ENCODE data around the gene DPPA2.
A peak's percentile ranks its signal among the peaks of the same experiment; 100 is the strongest.
"Not testable (repeated sequence)": the region's sequence is repeated elsewhere in the genome, so short reads cannot be mapped to it uniquely, and the experiment has no call there.

DPPA2 gene

DNA sequence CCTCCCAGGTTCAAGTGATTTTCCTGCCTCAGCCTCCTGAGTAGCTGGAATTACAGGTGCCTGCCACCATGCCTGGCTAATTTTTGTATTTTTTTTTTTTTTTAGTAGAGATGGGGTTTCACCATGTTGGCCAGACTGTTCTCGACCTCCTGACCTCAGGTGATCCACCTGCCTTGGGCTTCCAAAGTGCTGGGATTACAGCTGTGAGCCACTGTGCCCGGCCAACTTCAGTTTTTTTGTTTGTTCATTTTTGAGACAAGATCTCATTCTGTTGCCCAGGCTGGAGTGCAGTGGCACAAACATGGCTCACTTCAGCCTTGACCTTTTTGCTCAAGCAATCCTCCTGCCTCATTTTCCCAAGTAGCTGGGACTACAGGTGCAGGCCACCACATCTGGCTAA is 42.5 kb upstream of the DPPA2 start:
- H4K91ac ChIP-seq (ENCODE audit: low read length); H2BK12ac ChIP-seq (ENCODE audit: low read length in 2 of 2); H2BK120ac ChIP-seq (ENCODE audit: low read depth, low read length); H3K9ac ChIP-seq (ENCODE audit: low read length); H3K36me3 ChIP-seq (ENCODE audit: control insufficient read depth in 1 of 2, insufficient read depth in 2 of 2, low read depth in 1 of 2, low read length in 2 of 2); H3K14ac ChIP-seq (ENCODE audit: low read length in 2 of 2); H4K8ac ChIP-seq (ENCODE audit: low read length); H2AFZ ChIP-seq (ENCODE audit: low read depth, low read length); H3K4me2 ChIP-seq (ENCODE audit: low read length, poor library complexity, severe bottlenecking); H3K18ac ChIP-seq (ENCODE audit: low read depth in 1 of 2, low read length in 2 of 2); H3K4me3 ChIP-seq (ENCODE audit: insufficient read depth in 1 of 2, low read depth in 1 of 2, low read length in 2 of 2); H3K27ac ChIP-seq (ENCODE audit: low read length, poor library complexity, severe bottlenecking); H3K79me1 ChIP-seq (replicated peaks; ENCODE audit: low read length, poor library complexity, severe bottlenecking); H2AK5ac ChIP-seq (ENCODE audit: low read length, severe bottlenecking); H3K23ac ChIP-seq (ENCODE audit: low read length in 2 of 2); H2BK5ac ChIP-seq (ENCODE audit: low read depth, low read length, poor library complexity, severe bottlenecking); DNase-seq; H3K9me3 ChIP-seq (ENCODE audit: control insufficient read depth, low read length); H3K4ac ChIP-seq (ENCODE audit: low read depth in 1 of 2, low read length in 2 of 2); H2BK15ac ChIP-seq (ENCODE audit: low read depth, poor library complexity, severe bottlenecking); H3K4me1 ChIP-seq (ENCODE audit: control insufficient read depth, insufficient read depth, low read depth, low read length); H3K27me3 ChIP-seq (ENCODE audit: control insufficient read depth in 1 of 2, insufficient read depth in 1 of 2, low read length in 2 of 2): not testable (repeated sequence)
- WGBS: 85% methylated on average over 2 of the region's 2 CpGs

DNA sequence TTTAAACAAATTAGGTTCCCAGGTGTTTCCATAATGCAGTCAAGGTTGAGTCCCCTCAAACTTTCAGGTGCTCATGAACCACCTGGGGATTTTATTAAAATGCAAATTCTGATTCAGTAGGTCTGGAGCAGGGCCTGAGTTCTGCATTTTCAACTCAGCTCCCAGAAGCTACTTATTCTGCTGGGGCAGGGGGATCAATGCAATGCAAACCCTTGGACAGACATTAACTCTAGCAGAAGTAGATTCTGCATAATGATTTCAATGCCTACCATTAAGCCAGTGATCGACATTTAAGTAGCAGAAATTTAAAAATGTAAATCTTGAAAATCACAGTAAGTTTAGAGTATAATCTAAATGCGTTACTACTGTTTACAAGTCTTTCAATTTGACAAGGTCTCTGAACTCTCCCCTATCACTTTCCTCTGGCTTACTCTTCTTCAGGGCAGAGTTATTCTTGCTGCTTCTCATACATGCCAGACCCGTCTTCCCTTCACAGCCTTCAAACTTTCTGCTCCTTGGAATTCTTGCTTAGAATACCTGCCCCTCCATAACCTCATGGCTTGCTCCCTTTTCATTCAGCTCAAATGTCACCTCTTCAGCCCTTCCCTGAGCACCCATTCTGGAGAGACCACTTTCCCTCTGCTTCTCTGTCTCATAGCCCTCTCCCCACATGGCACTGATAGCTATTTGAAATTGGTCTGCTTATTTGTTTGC is 40.3 kb upstream of the DPPA2 start:
- Histone ChIP-seq H3K9me3 (ENCODE audit: control insufficient read depth, low read length) (no peaks in the 10 kb centered on the region), H2BK12ac (ENCODE audit: low read length in 2 of 2) (no peak overlapping the region), H3K4ac (ENCODE audit: low read depth in 1 of 2, low read length in 2 of 2) (no peak overlapping the region), H3K4me1 (ENCODE audit: control insufficient read depth, insufficient read depth, low read depth, low read length) (no peaks in the 10 kb centered on the region), H2AFZ (ENCODE audit: low read depth, low read length) (no peak overlapping the region), H3K4me3 (ENCODE audit: insufficient read depth in 1 of 2, low read depth in 1 of 2, low read length in 2 of 2) (no peak overlapping the region), H2BK120ac (ENCODE audit: low read depth, low read length) (no peak overlapping the region), H4K91ac (ENCODE audit: low read length) (no peak overlapping the region), H2AK5ac (ENCODE audit: low read length, severe bottlenecking) (no peak overlapping the region), H3K23ac (ENCODE audit: low read length in 2 of 2) (no peak overlapping the region), H4K8ac (ENCODE audit: low read length) (no peak overlapping the region), H3K27ac (ENCODE audit: low read length, poor library complexity, severe bottlenecking) (no peak overlapping the region), H3K14ac (ENCODE audit: low read length in 2 of 2) (no peak overlapping the region), H3K79me1 (replicated peaks; ENCODE audit: low read length, poor library complexity, severe bottlenecking) (no peaks in the 10 kb centered on the region), H3K4me2 (ENCODE audit: low read length, poor library complexity, severe bottlenecking) (no peak overlapping the region), H3K27me3 (ENCODE audit: control insufficient read depth in 1 of 2, insufficient read depth in 1 of 2, low read length in 2 of 2) (no peaks in the 10 kb centered on the region), H2BK5ac (ENCODE audit: low read depth, low read length, poor library complexity, severe bottlenecking) (no peak overlapping the region), H3K18ac (ENCODE audit: low read depth in 1 of 2, low read length in 2 of 2) (no peak overlapping the region), H2BK15ac (ENCODE audit: low read depth, poor library complexity, severe bottlenecking) (no peak overlapping the region), H3K9ac (ENCODE audit: low read length) (no peak overlapping the region), H3K36me3 (ENCODE audit: control insufficient read depth in 1 of 2, insufficient read depth in 2 of 2, low read depth in 1 of 2, low read length in 2 of 2) (no peaks in the 10 kb centered on the region)
- 75% methylated on average over 2 of the region's 3 CpGs for WGBS
- no peak for DNase-seq

DNA sequence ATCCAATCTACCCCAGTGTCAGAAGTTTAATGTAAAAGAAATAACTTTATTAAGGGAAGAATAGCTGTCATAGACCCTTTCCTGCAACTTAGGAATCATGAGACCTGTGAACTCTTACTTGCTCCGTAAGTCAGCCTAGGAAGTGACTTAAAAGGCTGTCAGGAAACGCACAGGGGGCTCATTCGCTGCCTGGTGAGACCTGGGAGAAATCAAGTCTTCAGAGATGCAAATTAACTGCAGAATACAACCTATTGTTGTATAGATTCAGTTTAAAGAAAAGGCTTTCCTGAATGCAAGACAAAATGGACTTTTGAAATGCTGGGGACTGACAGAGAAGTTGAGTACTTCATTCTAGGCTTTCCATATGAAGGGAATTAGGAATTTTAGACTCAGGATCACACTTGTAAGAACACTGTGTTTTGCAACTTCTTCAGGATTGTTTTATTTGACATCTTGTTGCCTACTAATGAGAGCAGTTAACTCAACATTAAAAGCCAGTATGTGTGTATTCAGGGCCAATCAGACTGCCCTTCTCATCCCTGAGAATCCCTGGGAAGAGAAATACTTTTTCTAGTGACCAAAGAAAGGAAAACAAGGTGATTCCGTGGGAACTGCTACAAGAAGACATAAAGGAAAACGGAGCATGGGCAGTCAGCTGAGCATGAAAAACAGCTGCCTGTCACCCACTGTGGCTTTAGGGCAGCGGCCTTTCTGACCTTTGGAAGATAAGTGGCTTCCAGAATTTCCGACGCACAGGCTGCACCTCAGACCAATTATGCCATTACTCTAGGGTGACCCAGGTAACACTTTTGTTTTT is 39.5 kb upstream of the DPPA2 start:
- no peak overlapping the region for H3K23ac ChIP-seq (ENCODE audit: low read length in 2 of 2)
- H2BK12ac ChIP-seq (ENCODE audit: low read length in 2 of 2): no peak overlapping the region
- no peak overlapping the region for H3K4me3 ChIP-seq (ENCODE audit: insufficient read depth in 1 of 2, low read depth in 1 of 2, low read length in 2 of 2)
- H2BK5ac ChIP-seq (ENCODE audit: low read depth, low read length, poor library complexity, severe bottlenecking): no peak overlapping the region
- H3K18ac ChIP-seq (ENCODE audit: low read depth in 1 of 2, low read length in 2 of 2): peak overlapping the region in 1 of 2 experiments; percentile 21
- H2AFZ ChIP-seq (ENCODE audit: low read depth, low read length): no peak overlapping the region
- WGBS: 17% methylated on average over 8 of the region's 8 CpGs
- H3K14ac ChIP-seq (ENCODE audit: low read length in 2 of 2): no peak overlapping the region
- peak; percentile 21 for DNase-seq
- H3K4me2 ChIP-seq (ENCODE audit: low read length, poor library complexity, severe bottlenecking): no peak overlapping the region
- H3K4me1 ChIP-seq (ENCODE audit: control insufficient read depth, insufficient read depth, low read depth, low read length): no peaks in the 10 kb centered on the region
- no peak overlapping the region for H3K27ac ChIP-seq (ENCODE audit: low read length, poor library complexity, severe bottlenecking)
- H4K91ac ChIP-seq (ENCODE audit: low read length): no peak overlapping the region
- H2BK120ac ChIP-seq (ENCODE audit: low read depth, low read length): no peak overlapping the region
- no peaks in the 10 kb centered on the region for H3K36me3 ChIP-seq (ENCODE audit: control insufficient read depth in 1 of 2, insufficient read depth in 2 of 2, low read depth in 1 of 2, low read length in 2 of 2)
- no peak overlapping the region for H3K9ac ChIP-seq (ENCODE audit: low read length)
- H2BK15ac ChIP-seq (ENCODE audit: low read depth, poor library complexity, severe bottlenecking): no peak overlapping the region
- no peaks in the 10 kb centered on the region for H3K9me3 ChIP-seq (ENCODE audit: control insufficient read depth, low read length)
- no peak overlapping the region for H3K4ac ChIP-seq (ENCODE audit: low read depth in 1 of 2, low read length in 2 of 2)
- no peaks in the 10 kb centered on the region for H3K27me3 ChIP-seq (ENCODE audit: control insufficient read depth in 1 of 2, insufficient read depth in 1 of 2, low read length in 2 of 2)
- no peak overlapping the region for H4K8ac ChIP-seq (ENCODE audit: low read length)
- no peaks in the 10 kb centered on the region for H3K79me1 ChIP-seq (replicated peaks; ENCODE audit: low read length, poor library complexity, severe bottlenecking)
- H2AK5ac ChIP-seq (ENCODE audit: low read length, severe bottlenecking): no peak overlapping the region

DNA sequence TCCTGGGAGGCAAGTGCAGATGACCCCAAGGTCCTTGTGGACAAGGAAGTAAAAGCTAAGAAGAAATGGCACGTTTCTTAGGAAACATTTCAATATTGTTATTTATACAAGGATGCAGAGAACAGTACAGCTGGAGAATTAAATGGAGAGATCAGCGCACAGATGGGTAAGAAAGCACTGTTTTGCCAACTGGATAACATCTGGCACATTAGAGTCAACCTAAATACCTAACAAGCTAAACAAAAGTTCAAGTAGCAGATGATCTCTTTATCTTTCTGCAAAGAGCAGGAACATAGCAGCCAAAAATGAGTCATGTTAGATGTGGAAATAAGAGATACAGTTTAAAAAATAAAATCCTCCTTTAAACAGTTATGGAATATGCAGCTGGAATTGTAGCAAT is 36.7 kb upstream of the DPPA2 start:
- Histone ChIP-seq H3K18ac (ENCODE audit: low read depth in 1 of 2, low read length in 2 of 2) (no peak overlapping the region), H3K9me3 (ENCODE audit: control insufficient read depth, low read length) (no peaks in the 10 kb centered on the region), H2BK5ac (ENCODE audit: low read depth, low read length, poor library complexity, severe bottlenecking) (no peak overlapping the region), H2AK5ac (ENCODE audit: low read length, severe bottlenecking) (no peak overlapping the region), H3K4me3 (ENCODE audit: insufficient read depth in 1 of 2, low read depth in 1 of 2, low read length in 2 of 2) (no peak overlapping the region), H2BK15ac (ENCODE audit: low read depth, poor library complexity, severe bottlenecking) (no peak overlapping the region), H2BK120ac (ENCODE audit: low read depth, low read length) (no peak overlapping the region), H2BK12ac (ENCODE audit: low read length in 2 of 2) (no peak overlapping the region), H2AFZ (ENCODE audit: low read depth, low read length) (no peak overlapping the region), H3K27me3 (ENCODE audit: control insufficient read depth in 1 of 2, insufficient read depth in 1 of 2, low read length in 2 of 2) (no peaks in the 10 kb centered on the region), H3K4me2 (ENCODE audit: low read length, poor library complexity, severe bottlenecking) (no peak overlapping the region), H4K8ac (ENCODE audit: low read length) (no peak overlapping the region), H3K4ac (ENCODE audit: low read depth in 1 of 2, low read length in 2 of 2) (no peak overlapping the region), H3K27ac (ENCODE audit: low read length, poor library complexity, severe bottlenecking) (no peak overlapping the region), H3K79me1 (replicated peaks; ENCODE audit: low read length, poor library complexity, severe bottlenecking) (no peaks in the 10 kb centered on the region), H3K9ac (ENCODE audit: low read length) (no peak overlapping the region), H3K23ac (ENCODE audit: low read length in 2 of 2) (no peak overlapping the region), H3K36me3 (ENCODE audit: control insufficient read depth in 1 of 2, insufficient read depth in 2 of 2, low read depth in 1 of 2, low read length in 2 of 2) (no peaks in the 10 kb centered on the region), H3K14ac (ENCODE audit: low read length in 2 of 2) (no peak overlapping the region), H3K4me1 (ENCODE audit: control insufficient read depth, insufficient read depth, low read depth, low read length) (no peaks in the 10 kb centered on the region), H4K91ac (ENCODE audit: low read length) (no peak overlapping the region)
- peak; percentile 24 for DNase-seq
- 75% methylated on average over 2 of the region's 2 CpGs for WGBS

Measured in mesenchymal stem cell (in vitro differentiated cells and primary cell).